Heart right ventricle (tissue), 16 donors: ENCODE results near the gene CEACAM19. TPM values are rescaled to one million over a fixed set of nuclear protein-coding genes. Genes with fewer than 3 reads are reported as not detected.
"Not testable (repeated sequence)": the region's sequence is repeated elsewhere in the genome, so short reads cannot be mapped to it uniquely, and the experiment has no call there.

ENCODE experiments used
- ATAC-seq, 8 donors: fragments of 200-7000 bp; cut with Tn5 transposase; one replicate each; pipeline ENCODE4 v1.9.1; 2020; ENCODE audit warnings: mild to moderate bottlenecking in 8 of 8, moderate library complexity in 8 of 8, moderate number of reproducible peaks in 1 of 8
- DNase-seq, 2 donors: peaks; one replicate each; pipeline ENCODE4 v3.0.0-alpha.2; 2020
- H3K27ac ChIP-seq, 10 donors: fragments of 200-600 bp; sonication (generic) in 2 of 10; one replicate each; pipeline versions ENCODE4 v1.5.0 to v1.8.0; 2020 to 2022; ENCODE audit warnings: mild to moderate bottlenecking in 3 of 10
- H3K27me3 ChIP-seq, 7 donors: fragments of 200-600 bp; one replicate each; pipeline ENCODE4 v1.8.0; 2021 to 2022; ENCODE audit warnings: mild to moderate bottlenecking in 2 of 7
- H3K36me3 ChIP-seq, 9 donors: fragments of 200-600 bp; sonication (generic) in 1 of 9; one replicate each; pipeline versions ENCODE4 v1.5.0 to v1.8.0; 2020 to 2022; ENCODE audit warnings: mild to moderate bottlenecking in 2 of 9
- H3K4me1 ChIP-seq, 9 donors: fragments of 200-600 bp; sonication (generic) in 1 of 9; one replicate each; pipeline versions ENCODE4 v1.5.0 to v1.8.0; 2020 to 2022; ENCODE audit warnings: mild to moderate bottlenecking in 4 of 9
- H3K4me3 ChIP-seq, 10 donors: fragments of 200-600 bp; sonication (generic) in 2 of 10; one replicate each; pipeline versions ENCODE4 v1.5.0 to v1.8.0; 2020 to 2022; ENCODE audit warnings: mild to moderate bottlenecking in 7 of 10, moderate library complexity in 2 of 10
- H3K9me3 ChIP-seq, 11 donors: fragments of 200-600 bp in 10 of 11; sonication (generic) in 2 of 11; one replicate each; pipeline versions ENCODE4 v1.5.0 to v1.8.0; 2013 to 2022; ENCODE audit warnings: mild to moderate bottlenecking in 2 of 11, control low read depth in 1 of 11, moderate library complexity in 1 of 11
- WGBS, 2 donors: extraction: QIAGEN DNeasy Blood & Tissue Kit; methylation state at CpG; one replicate each; pipeline ENCODE4 v1.1.7; 2013; ENCODE audit warnings: inconsistent platforms in 1 of 2; 5-methylcytosine and 5-hydroxymethylcytosine counted together
- intact Hi-C, 10 donors: fragments of 100-400 bp; cut with DNase I; formaldehyde crosslinking; loops; one replicate each; pipeline versions ENCODE4 v1.11.1 to v1.14.2; 2022
- polyA plus RNA-seq, 2 donors: library from polyadenylated mRNA; stranded (reverse); fragments of 200-250 nt; gene quantifications; one replicate each; pipeline ENCODE4 v1.2.3, GENCODE V29; 2013
- total RNA-seq, 10 donors: library from RNA; stranded (reverse); fragmentation: NEBNext Ultra II Directional in 3 of 10; extraction: Animal tissue kit (Norgen Biotek cat#: 25700) in 3 of 10; gene quantifications; one replicate each; pipeline versions ENCODE4 v1.2.1 to v1.2.4, GENCODE V29; 2021 to 2023
- TF ChIP-seq, protein P1 (sequence below), 9 donors: fragments of 200-600 bp; sonication (generic) in 2 of 9; IDR thresholded peaks; one replicate each; pipeline versions ENCODE4 v1.5.0 to v1.8.0; 2021 to 2022; ENCODE audit warnings: antibody characterized with exemption in 9 of 9, mild to moderate bottlenecking in 5 of 9, moderate library complexity in 1 of 9
- donor health status: Arrhythmogenic right ventricular cardiomyopathy.
- donor health status: ischemic (EF 13 %, LVEDD 7.1; RV severe dilation, severe dysfunction).
- donor health status: healthy with polysubstance abuse.
- donor health status: DM: no; HTN: yes; CAD: no.
- donor health status: DM: no; HTN: no; CAD: no.
- donor health status: ischemic (EF 25% LVEDD 6.9; RV normal size, moderate dysfunction).
- donor health status: ischemic (EF 25% LVEDD 5.7; RV mildly dilated, moderate dysfunction).
- donor health status: healthy.
- donor health status: DM: yes; HTN: yes; CAD: no.
- donor health status: Ischemic cardiomyopathy.
- donor health status: ischemic (EF 35%, LVEDD 5.7; RV mildly dilated, moderate dysfunction).
- donor health status: nonischemic (EF 11% LVEDD 7.7; RV severe dilation, severe dysfunction).
- donor health status: DM: yes; HTN: yes; CAD: no.
- donor health status: PGD.
- donor health status: ischemic (EF 29% LVEDD 5.4; RV normal size, mild dysfunction).
- donor health status: nonischemic (EF 23%, LVEDD 6.1; RV moderate dilation, normal function).

The CEACAM19 gene
- total and polyA plus RNA-seq, 12 donors = 3.3 to 36.8 (median 5.5) TPM

DNA sequence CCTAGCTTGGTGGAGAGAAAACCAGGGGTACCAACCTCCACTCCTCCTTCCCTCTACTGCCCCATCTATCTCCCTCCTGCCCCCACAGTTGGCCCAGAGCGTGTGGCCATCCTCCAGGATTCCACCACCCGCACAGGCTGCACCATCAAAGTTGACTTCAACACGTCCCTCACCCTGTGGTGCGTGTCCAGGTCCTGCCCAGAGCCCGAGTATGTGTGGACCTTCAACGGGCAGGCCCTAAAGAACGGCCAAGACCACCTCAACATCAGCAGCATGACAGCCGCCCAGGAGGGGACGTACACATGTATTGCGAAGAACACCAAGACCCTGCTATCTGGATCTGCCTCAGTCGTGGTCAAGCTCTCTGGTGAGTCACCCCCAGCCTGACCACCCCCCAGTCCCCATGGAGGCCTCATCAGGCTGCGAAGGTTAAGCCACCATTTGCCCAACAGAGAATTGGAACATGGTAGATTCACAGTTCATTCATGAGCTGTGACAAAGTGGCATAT lies 34.3 kb downstream of the CEACAM19 start:
- no peak for ATAC-seq
- TF ChIP-seq, protein P1, sequence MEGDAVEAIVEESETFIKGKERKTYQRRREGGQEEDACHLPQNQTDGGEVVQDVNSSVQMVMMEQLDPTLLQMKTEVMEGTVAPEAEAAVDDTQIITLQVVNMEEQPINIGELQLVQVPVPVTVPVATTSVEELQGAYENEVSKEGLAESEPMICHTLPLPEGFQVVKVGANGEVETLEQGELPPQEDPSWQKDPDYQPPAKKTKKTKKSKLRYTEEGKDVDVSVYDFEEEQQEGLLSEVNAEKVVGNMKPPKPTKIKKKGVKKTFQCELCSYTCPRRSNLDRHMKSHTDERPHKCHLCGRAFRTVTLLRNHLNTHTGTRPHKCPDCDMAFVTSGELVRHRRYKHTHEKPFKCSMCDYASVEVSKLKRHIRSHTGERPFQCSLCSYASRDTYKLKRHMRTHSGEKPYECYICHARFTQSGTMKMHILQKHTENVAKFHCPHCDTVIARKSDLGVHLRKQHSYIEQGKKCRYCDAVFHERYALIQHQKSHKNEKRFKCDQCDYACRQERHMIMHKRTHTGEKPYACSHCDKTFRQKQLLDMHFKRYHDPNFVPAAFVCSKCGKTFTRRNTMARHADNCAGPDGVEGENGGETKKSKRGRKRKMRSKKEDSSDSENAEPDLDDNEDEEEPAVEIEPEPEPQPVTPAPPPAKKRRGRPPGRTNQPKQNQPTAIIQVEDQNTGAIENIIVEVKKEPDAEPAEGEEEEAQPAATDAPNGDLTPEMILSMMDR (IDR thresholded peaks at IDR 0.05) = no peak
- H3K4me3 ChIP-seq = no peak overlapping the region
- H3K36me3 ChIP-seq = no peaks in the 10 kb centered on the region
- no peak overlapping the region for H3K27ac ChIP-seq
- intact Hi-C loops = no loop called here
- WGBS, 2 donors = 94 to 97% methylated on average over 12 of the region's 12 CpGs
- peaks cover 0 to 4% (median 0%) of the 10 kb centered on the region in 9 donors for H3K4me1 ChIP-seq
- no peaks in the 10 kb centered on the region for H3K9me3 ChIP-seq
- H3K27me3 ChIP-seq = no peaks in the 10 kb centered on the region
- no peak for DNase-seq

DNA sequence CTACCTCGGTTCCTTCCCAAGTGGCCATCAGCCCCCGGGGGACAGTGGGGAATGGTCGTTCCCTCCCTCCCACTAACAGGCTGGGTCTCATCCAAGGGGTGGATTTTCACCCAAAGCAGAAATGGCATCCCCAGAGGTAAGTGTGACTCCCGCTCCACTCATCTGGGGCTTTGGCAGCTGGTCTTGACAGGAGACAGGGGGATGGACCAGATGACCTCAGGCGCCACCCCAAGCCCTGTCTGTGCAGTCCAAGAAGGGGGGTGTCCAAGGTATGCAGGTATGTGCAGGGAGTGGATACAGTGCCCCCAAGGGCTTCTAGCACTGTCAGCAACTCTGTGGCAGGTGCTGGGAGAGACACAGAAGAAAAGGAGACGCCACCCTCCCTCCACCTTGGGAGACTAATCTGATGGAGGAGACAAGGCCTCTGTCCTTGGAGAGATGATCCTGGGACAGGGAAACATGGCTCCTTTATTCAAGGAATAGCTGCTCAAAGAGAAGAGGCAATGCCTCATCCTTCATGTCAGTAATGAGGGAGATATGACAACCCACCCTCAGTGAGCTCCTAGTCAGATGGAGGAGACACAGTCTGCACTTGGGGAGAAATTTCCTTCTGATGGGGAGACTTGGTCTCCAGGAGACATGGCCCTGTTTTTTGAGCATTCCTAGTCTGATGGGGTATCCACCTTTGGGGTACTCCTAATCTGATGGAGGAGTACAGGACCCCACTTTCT lies 35.4 kb downstream of the CEACAM19 start:
- H3K36me3 ChIP-seq = no peaks in the 10 kb centered on the region
- H3K27ac ChIP-seq = no peak overlapping the region
- TF ChIP-seq, protein P1 (IDR thresholded peaks at IDR 0.05) = no peak
- whole genome bisulfite sequencing, 2 donors = 86 to 90% methylated on average over 6 of the region's 6 CpGs
- no peak overlapping the region for H3K4me3 ChIP-seq
- peaks cover 0 to 6% (median 0%) of the 10 kb centered on the region in 9 donors for H3K4me1 ChIP-seq
- DNase-seq (no peak), ATAC-seq (no peak)
- intact Hi-C loops = no loop called here
- H3K9me3 ChIP-seq = no peaks in the 10 kb centered on the region
- H3K27me3 ChIP-seq = no peaks in the 10 kb centered on the region

DNA sequence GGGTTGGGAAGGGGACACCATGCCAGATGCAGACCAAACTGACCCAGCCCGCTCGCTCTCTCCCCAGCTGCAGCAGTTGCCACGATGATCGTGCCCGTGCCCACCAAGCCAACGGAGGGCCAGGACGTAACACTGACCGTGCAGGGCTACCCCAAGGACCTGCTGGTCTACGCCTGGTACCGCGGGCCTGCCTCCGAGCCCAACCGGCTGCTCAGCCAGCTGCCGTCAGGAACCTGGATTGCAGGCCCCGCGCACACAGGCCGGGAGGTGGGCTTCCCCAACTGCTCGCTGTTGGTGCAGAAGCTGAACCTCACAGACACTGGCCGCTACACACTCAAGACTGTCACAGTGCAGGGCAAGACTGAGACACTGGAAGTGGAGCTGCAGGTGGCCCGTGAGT lies 36.5 kb downstream of the CEACAM19 start:
- no peak overlapping the region for H3K27ac ChIP-seq
- no peaks in the 10 kb centered on the region for H3K9me3 ChIP-seq
- H3K36me3 ChIP-seq = no peaks in the 10 kb centered on the region
- H3K4me3 ChIP-seq = no peak overlapping the region
- TF ChIP-seq, protein P1 (IDR thresholded peaks at IDR 0.05) = no peak
- H3K4me1 ChIP-seq = peaks cover 0 to 6% (median 0%) of the 10 kb centered on the region in 9 donors
- ATAC-seq (no peak), DNase-seq (no peak)
- intact Hi-C loops = no loop called here
- no peaks in the 10 kb centered on the region for H3K27me3 ChIP-seq
- 91 to 96% methylated on average over 20 of the region's 20 CpGs for WGBS, 2 donors

DNA sequence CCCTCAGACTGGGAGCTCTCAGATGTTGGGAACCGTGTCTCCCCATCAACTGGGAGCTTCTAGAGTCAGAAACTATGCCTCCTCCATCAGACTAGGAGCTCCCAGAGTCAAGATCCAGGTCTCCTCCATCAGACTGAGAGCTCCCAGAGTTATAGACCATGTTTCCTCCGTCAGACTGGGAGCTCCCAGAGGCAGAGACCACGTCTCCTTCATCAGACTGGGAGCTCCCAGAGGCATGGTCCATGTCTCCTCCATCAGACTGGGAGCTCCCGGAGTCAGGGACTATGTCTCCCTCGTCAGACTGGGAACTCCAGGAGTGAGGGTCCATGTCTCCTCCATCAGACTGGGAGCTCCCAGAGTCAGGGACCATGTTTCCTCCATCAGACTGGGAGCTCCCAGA lies 37.7 kb downstream of the CEACAM19 start:
- Histone ChIP-seq H3K27me3 (no peaks in the 10 kb centered on the region), H3K36me3 (no peaks in the 10 kb centered on the region), H3K27ac (no peak overlapping the region), H3K4me3 (no peak overlapping the region), H3K4me1 (peaks cover 0 to 6% (median 0%) of the 10 kb centered on the region in 9 donors), H3K9me3 (no peaks in the 10 kb centered on the region)
- ATAC-seq (no peak), DNase-seq (no peak)
- TF ChIP-seq, protein P1 (IDR thresholded peaks at IDR 0.05) = no peak
- 80 to 94% methylated on average over 5 of the region's 5 CpGs for WGBS, 2 donors
- intact Hi-C loops = no loop called here

DNA sequence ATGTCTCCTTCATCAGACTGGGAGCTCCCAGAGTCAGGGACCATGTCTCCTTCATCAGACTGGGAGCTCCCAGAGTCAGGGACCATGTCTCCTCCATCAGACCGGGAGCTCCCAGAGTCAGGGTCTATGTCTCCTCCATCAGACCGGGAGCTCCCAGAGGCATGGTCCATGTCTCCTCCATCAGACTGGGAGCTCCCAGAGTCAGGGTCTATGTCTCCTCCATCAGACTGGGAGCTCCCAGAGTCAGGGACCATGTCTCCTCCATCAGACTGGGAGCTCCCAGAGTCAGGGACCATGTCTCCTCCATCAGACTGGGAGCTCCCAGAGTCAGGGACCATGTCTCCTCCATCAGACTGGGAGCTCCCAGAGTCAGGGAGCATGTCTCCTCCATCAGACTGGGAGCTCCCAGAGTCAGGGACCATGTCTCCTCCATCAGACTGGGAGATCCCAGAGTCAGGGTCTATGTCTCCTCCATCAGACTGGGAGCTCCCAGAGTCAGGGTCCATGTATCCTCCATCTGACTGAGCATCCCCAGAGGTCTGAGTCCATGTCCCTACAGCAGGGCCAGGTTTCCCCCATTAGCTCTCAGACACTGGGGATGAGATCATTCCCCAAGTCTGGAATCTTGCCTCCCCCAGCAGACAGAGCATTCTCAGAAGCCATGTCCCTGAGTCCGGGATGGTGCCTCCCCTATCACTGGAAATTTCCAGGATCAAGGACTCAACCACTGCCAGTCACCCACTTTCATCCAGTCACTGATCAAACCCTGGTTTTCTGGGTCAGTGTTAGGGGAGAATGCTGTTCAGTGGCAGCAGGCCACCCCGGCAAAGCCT lies 38.4 kb downstream of the CEACAM19 start:
- not testable (repeated sequence) for DNase-seq, ATAC-seq, H3K4me1 ChIP-seq, H3K27ac ChIP-seq, H3K36me3 ChIP-seq, H3K27me3 ChIP-seq, H3K4me3 ChIP-seq, H3K9me3 ChIP-seq
- intact Hi-C loops = loop anchor here in 1 of 10 donors (5.0 kb wide), 1 partner anchor 73 kb away; no protein-coding TSS in a partner anchor
- 79 to 89% methylated on average over 4 of the region's 4 CpGs for WGBS, 2 donors
